SU-DHL-6 (cell line): ENCODE data around the gene STK33.

Experiments
- EZH2phosphoT487 ChIP-seq: fragments of 200-600 bp; sonication (generic), shearing (Covaris generic); conservative IDR thresholded peaks from 2 replicates; pipeline ENCODE4 v1.6.1; 2018; ENCODE audit warnings: mild to moderate bottlenecking, antibody characterized with exemption, low read length, moderate library complexity, mixed read lengths
- TF ChIP-seq, protein P1 (sequence below): fragments of 200-600 bp; sonication (generic); IDR thresholded peaks from one replicate; pipeline ENCODE4 v1.5.1; 2017; ENCODE audit warnings: antibody characterized with exemption, mild to moderate bottlenecking, low read length, moderate library complexity; ENCODE audit not compliant: insufficient read depth, poor library complexity, severe bottlenecking

DNA sequence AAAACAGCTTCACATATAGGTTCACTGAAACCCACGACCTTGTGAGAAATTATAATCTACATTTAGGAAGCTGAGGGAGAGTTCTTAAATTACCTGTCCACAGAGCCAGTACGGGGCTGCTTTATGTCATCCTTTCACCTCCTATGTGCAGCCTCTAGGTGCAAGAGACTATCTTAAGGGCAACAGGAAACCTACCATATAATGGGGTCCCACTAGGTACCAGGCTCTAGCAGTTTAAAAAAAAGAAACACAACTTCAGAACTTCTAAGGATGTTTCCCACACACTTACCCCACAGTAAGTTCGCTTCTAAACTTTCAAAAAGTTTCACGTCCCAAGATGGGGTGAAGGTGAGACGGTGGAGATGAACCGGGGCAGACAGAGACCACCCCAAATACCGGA is 573 bp downstream of the STK33 start:
- TF ChIP-seq, protein P1, sequence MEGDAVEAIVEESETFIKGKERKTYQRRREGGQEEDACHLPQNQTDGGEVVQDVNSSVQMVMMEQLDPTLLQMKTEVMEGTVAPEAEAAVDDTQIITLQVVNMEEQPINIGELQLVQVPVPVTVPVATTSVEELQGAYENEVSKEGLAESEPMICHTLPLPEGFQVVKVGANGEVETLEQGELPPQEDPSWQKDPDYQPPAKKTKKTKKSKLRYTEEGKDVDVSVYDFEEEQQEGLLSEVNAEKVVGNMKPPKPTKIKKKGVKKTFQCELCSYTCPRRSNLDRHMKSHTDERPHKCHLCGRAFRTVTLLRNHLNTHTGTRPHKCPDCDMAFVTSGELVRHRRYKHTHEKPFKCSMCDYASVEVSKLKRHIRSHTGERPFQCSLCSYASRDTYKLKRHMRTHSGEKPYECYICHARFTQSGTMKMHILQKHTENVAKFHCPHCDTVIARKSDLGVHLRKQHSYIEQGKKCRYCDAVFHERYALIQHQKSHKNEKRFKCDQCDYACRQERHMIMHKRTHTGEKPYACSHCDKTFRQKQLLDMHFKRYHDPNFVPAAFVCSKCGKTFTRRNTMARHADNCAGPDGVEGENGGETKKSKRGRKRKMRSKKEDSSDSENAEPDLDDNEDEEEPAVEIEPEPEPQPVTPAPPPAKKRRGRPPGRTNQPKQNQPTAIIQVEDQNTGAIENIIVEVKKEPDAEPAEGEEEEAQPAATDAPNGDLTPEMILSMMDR: no peak
- no peak for TF ChIP-seq EZH2phosphoT487
